ENCODE results near the gene EXT2.

GRCh38 chr11:44290208-44290607 is 194.7 kb downstream of the EXT2 start:
- TF ChIP-seq CTCF (IDR thresholded peaks at IDR 0.05; ENCODE audit: low read depth, low read length, poor library complexity, severe bottlenecking) (no peak), EZH2phosphoT487 (IDR thresholded peaks at IDR 0.05; ENCODE audit: borderline replicate concordance, low read length) (no peak)

All from DOHH2 (cell line).